Smooth muscle cell (in vitro differentiated cells): ENCODE data around the gene ZNF831. TPM values are rescaled to one million over a fixed set of nuclear protein-coding genes. Genes with fewer than 3 reads are reported as not detected.

Experiments used
- DNase-seq: peaks from one replicate; lab custom pipeline; 2025; ENCODE audit not compliant: unreplicated experiment; lab: John Stamatoyannopoulos, UW
- H2AFZ ChIP-seq: fragments of 200-600 bp; sonication (generic); 2 replicates; pipeline ENCODE4 v1.6.0; 2016; ENCODE audit warnings: antibody characterized with exemption, low read depth, mild to moderate bottlenecking
- H3F3A ChIP-seq: fragments of 200-600 bp; sonication (generic); 2 replicates; pipeline ENCODE4 v1.6.0; 2017; ENCODE audit warnings: antibody characterized with exemption, low read depth
- H3K27ac ChIP-seq: fragments of 200-600 bp; sonication (generic); 2 replicates; pipeline ENCODE4 v1.5.1; 2016; ENCODE audit warnings: low read depth, mild to moderate bottlenecking
- H3K27me3 ChIP-seq: fragments of 200-600 bp; sonication (generic); 2 replicates; pipeline ENCODE4 v1.6.1; 2016; ENCODE audit warnings: low read depth, mild to moderate bottlenecking
- H3K36me3 ChIP-seq: fragments of 200-600 bp; sonication (generic); 2 replicates; pipeline ENCODE4 v1.5.1; 2016; ENCODE audit warnings: low read depth
- H3K4me1 ChIP-seq: fragments of 200-600 bp; sonication (generic); 2 replicates; pipeline ENCODE4 v1.5.1; 2016; ENCODE audit warnings: low read depth
- H3K4me2 ChIP-seq: fragments of 200-600 bp; sonication (generic); 2 replicates; pipeline ENCODE4 v1.6.0; 2016; ENCODE audit warnings: mild to moderate bottlenecking
- H3K4me3 ChIP-seq: fragments of 200-600 bp; sonication (generic); 2 replicates; pipeline ENCODE4 v1.5.1; 2016; ENCODE audit warnings: mild to moderate bottlenecking
- H3K79me2 ChIP-seq: fragments of 200-600 bp; sonication (generic); 2 replicates; pipeline ENCODE4 v1.6.0; 2016; ENCODE audit warnings: low read depth, mild to moderate bottlenecking
- H3K9ac ChIP-seq: fragments of 200-600 bp; sonication (generic); 2 replicates; pipeline ENCODE4 v1.6.0; 2016; ENCODE audit warnings: low read depth
- H3K9me3 ChIP-seq: fragments of 200-600 bp; sonication (generic); replicated peaks from 2 replicates; pipeline ENCODE4 v1.5.1; 2016; ENCODE audit warnings: low read depth
- H4K20me1 ChIP-seq: fragments of 200-600 bp; sonication (generic); 2 replicates; pipeline ENCODE4 v1.6.0; 2016; ENCODE audit warnings: low read depth
- CTCF ChIP-seq: fragments of 200-600 bp; sonication (generic); IDR thresholded peaks from 2 replicates; pipeline ENCODE4 v1.5.1; 2017; ENCODE audit warnings: borderline replicate concordance, mild to moderate bottlenecking, antibody characterized with exemption; ENCODE audit not compliant: insufficient read depth, poor library complexity, severe bottlenecking
- WGBS: methylation state at CpG from one replicate; pipeline ENCODE4 v1.1.7; 2016; ENCODE audit warnings: low lambda C conversion rate; 5-methylcytosine and 5-hydroxymethylcytosine counted together
- polyA plus RNA-seq: library from polyadenylated mRNA; unstranded; fragments of >200 nt; fragmentation: Nextera tagmentation; extraction: Ambion mirVana; gene quantifications from 2 replicates; pipeline ENCODE4 v1.2.1, GENCODE V29; 2016
- total RNA-seq: library from RNA; depleted of rRNA; stranded (reverse); fragments of >200 nt; gene quantifications from 2 replicates; pipeline ENCODE4 v1.2.3, GENCODE V29; 2014

The ZNF831 gene
- total and polyA plus RNA-seq, 2 experiments from 2014 or later, result not detected

- Histone ChIP-seq H3K4me3 (no peak overlapping the region), H3K4me2 (no peak overlapping the region), H3K4me1 (no peaks in the 10 kb centered on the region), H3K9ac (no peak overlapping the region), H3K36me3 (no peaks in the 10 kb centered on the region), H3K9me3 (no peaks in the 10 kb centered on the region), H3K27me3 (peaks cover 19% of the 10 kb centered on the region), H4K20me1 (no peaks in the 10 kb centered on the region), H3F3A (no peaks in the 10 kb centered on the region), H2AFZ (no peak overlapping the region), H3K27ac (no peak overlapping the region), H3K79me2 (no peaks in the 10 kb centered on the region)
- 78% methylated on average over 18 of the region's 18 CpGs for WGBS
- DNase-seq, result no peak
- no peak for TF ChIP-seq CTCF
These were observed 13.7 kb upstream of the ZNF831 start for GRCh38 chr20:59149678-59150504.

DNA sequence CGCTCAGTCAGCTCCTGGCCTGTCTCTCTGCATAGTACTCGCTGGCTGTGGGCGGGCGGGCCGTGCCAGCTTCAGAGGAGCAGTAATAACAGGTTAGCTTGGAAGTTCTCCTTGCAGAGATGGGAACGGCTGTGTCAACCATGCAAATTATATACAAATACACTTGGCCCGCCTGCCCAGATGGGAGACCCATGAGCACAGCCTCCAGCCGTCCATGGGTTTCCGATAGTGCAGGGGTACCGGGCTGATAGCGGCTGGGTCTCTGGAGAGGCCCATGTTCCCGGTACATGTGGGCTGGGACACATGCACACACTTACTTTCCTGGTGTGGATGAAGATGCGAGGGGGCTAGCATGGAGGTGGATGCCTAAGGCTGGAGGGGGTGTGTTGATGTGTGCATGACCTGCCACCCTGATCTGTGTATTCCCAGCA is 12.8 kb upstream of the ZNF831 start:
- H3K4me2 ChIP-seq, result no peak overlapping the region

GRCh38 chr20:59151391-59151790 is 12.2 kb upstream of the ZNF831 start:
- Histone ChIP-seq H2AFZ (no peak overlapping the region), H3K27ac (no peak overlapping the region), H4K20me1 (no peaks in the 10 kb centered on the region), H3K79me2 (no peaks in the 10 kb centered on the region), H3K36me3 (no peaks in the 10 kb centered on the region), H3F3A (no peaks in the 10 kb centered on the region), H3K4me1 (no peaks in the 10 kb centered on the region), H3K9me3 (no peaks in the 10 kb centered on the region), H3K4me3 (no peak overlapping the region), H3K4me2 (no peak overlapping the region), H3K27me3 (peaks cover 25% of the 10 kb centered on the region), H3K9ac (no peak overlapping the region)
- no peak for DNase-seq
- no peak for TF ChIP-seq CTCF
- WGBS, result 89% methylated on average over 9 of the region's 9 CpGs

More for the DNA sequence above, 12.8 kb upstream of the ZNF831 start:
- no peak overlapping the region for H3K27ac ChIP-seq
- no peaks in the 10 kb centered on the region for H3K36me3 ChIP-seq
- H3K4me3 ChIP-seq, result no peak overlapping the region
- no peaks in the 10 kb centered on the region for H3K4me1 ChIP-seq
- H2AFZ ChIP-seq, result no peak overlapping the region
- H3K79me2 ChIP-seq, result no peaks in the 10 kb centered on the region
- no peak overlapping the region for H3K9ac ChIP-seq
- DNase-seq, result no peak
- H4K20me1 ChIP-seq, result no peaks in the 10 kb centered on the region
- no peak for TF ChIP-seq CTCF
- WGBS, result 94% methylated on average over 13 of the region's 13 CpGs
- no peaks in the 10 kb centered on the region for H3F3A ChIP-seq
- H3K9me3 ChIP-seq, result no peaks in the 10 kb centered on the region
- H3K27me3 ChIP-seq, result peaks cover 25% of the 10 kb centered on the region

- Histone ChIP-seq H4K20me1 (no peaks in the 10 kb centered on the region), H3K4me3 (no peak overlapping the region), H3K4me1 (no peaks in the 10 kb centered on the region), H3K9ac (no peak overlapping the region), H3K27me3 (peaks cover 25% of the 10 kb centered on the region), H2AFZ (no peak overlapping the region), H3K36me3 (no peaks in the 10 kb centered on the region), H3F3A (no peaks in the 10 kb centered on the region), H3K9me3 (no peaks in the 10 kb centered on the region), H3K79me2 (no peaks in the 10 kb centered on the region), H3K27ac (no peak overlapping the region), H3K4me2 (no peak overlapping the region)
- DNase-seq, result no peak
- WGBS, result 92% methylated on average over 5 of the region's 5 CpGs
- TF ChIP-seq CTCF, result no peak
These were observed 11.8 kb upstream of the ZNF831 start for GRCh38 chr20:59151820-59152219.
